Chondrocyte (in vitro differentiated cells): ENCODE results near the gene SPHKAP. TPM values are rescaled to one million over a fixed set of nuclear protein-coding genes. Genes with fewer than 3 reads are reported as not detected.
"Not testable (repeated sequence)": the region's sequence is repeated elsewhere in the genome, so short reads cannot be mapped to it uniquely, and the experiment has no call there.

Experiments used
- DNase-seq: peaks from one replicate; pipeline ENCODE4 v3.0.0; 2021; ENCODE audit warnings: mixed read lengths, low spot score
- H3K27ac Mint-ChIP-seq: one replicate; pipeline ENCODE4 v1.8.0; 2021; ENCODE audit warnings: mild to moderate bottlenecking, moderate library complexity, mixed read lengths; ENCODE audit not compliant: unreplicated experiment
- H3K27me3 Mint-ChIP-seq: 2 replicates; pipeline ENCODE4 v1.8.0; 2021; ENCODE audit warnings: low read depth, mixed read lengths
- H3K36me3 Mint-ChIP-seq: 2 replicates; pipeline ENCODE4 v1.8.0; 2021; ENCODE audit warnings: low read depth, mixed read lengths
- H3K4me1 Mint-ChIP-seq: 2 replicates; pipeline ENCODE4 v1.8.0; 2021; ENCODE audit warnings: low read depth, mild to moderate bottlenecking, mixed read lengths
- H3K4me3 Mint-ChIP-seq: one replicate; pipeline ENCODE4 v1.8.0; 2021; ENCODE audit warnings: mild to moderate bottlenecking, moderate library complexity, mixed read lengths; ENCODE audit not compliant: unreplicated experiment
- H3K9me3 Mint-ChIP-seq: 2 replicates; pipeline ENCODE4 v1.8.0; 2021; ENCODE audit warnings: low read depth, mixed read lengths
- CTCF ChIP-seq: fragments of 200-600 bp; sonication (generic); IDR thresholded peaks from 2 replicates; pipeline ENCODE4 v1.5.0; 2021; ENCODE audit warnings: antibody characterized with exemption, mild to moderate bottlenecking, moderate library complexity
- total RNA-seq: library from RNA; stranded (reverse); gene quantifications from 3 replicates; pipeline ENCODE4 v1.2.1, GENCODE V29; 2021

The SPHKAP gene
- total RNA-seq, 1 donor from 2014 or later: not detected

- DNase-seq: no peak
- H3K4me1 Mint-ChIP-seq: no peaks in the 10 kb centered on the region
- TF ChIP-seq CTCF: no peak
- H3K9me3 Mint-ChIP-seq: no peaks in the 10 kb centered on the region
- no peak overlapping the region for H3K4me3 Mint-ChIP-seq
- H3K36me3 Mint-ChIP-seq: no peaks in the 10 kb centered on the region
- no peaks in the 10 kb centered on the region for H3K27me3 Mint-ChIP-seq
- H3K27ac Mint-ChIP-seq: no peak overlapping the region
Observed at GRCh38 chr2:228083131-228083530, 98.4 kb downstream of the SPHKAP start.

GRCh38 chr2:228082571-228082970, 98.9 kb downstream of the SPHKAP start:
- no peak for TF ChIP-seq CTCF
- DNase-seq: no peak
- Mint-ChIP-seq H3K4me1 (no peaks in the 10 kb centered on the region), H3K27me3 (no peaks in the 10 kb centered on the region), H3K9me3 (no peaks in the 10 kb centered on the region), H3K27ac (no peak overlapping the region), H3K36me3 (no peaks in the 10 kb centered on the region), H3K4me3 (no peak overlapping the region)

- TF ChIP-seq CTCF: no peak
- no peak overlapping the region for H3K27ac Mint-ChIP-seq
- H3K36me3 Mint-ChIP-seq: no peaks in the 10 kb centered on the region
- H3K9me3 Mint-ChIP-seq: no peaks in the 10 kb centered on the region
- H3K4me3 Mint-ChIP-seq: no peak overlapping the region
- H3K27me3 Mint-ChIP-seq: peaks cover under 1% of the 10 kb centered on the region
- H3K4me1 Mint-ChIP-seq: no peaks in the 10 kb centered on the region
- no peak for DNase-seq
Observed at GRCh38 chr2:228079194-228079593, 102.3 kb downstream of the SPHKAP start.

- H3K27ac Mint-ChIP-seq, H3K4me3 Mint-ChIP-seq, H3K9me3 Mint-ChIP-seq, H3K27me3 Mint-ChIP-seq, H3K36me3 Mint-ChIP-seq, DNase-seq, H3K4me1 Mint-ChIP-seq: not testable (repeated sequence)
Observed at GRCh38 chr2:228076695-228077094, 104.8 kb downstream of the SPHKAP start.

GRCh38 chr2:228072669-228073068, 108.8 kb downstream of the SPHKAP start:
- no peak for DNase-seq
- no peaks in the 10 kb centered on the region for H3K9me3 Mint-ChIP-seq

More at GRCh38 chr2:228072669-228073068, 108.8 kb downstream of the SPHKAP start:
- no peak overlapping the region for H3K27ac Mint-ChIP-seq
- H3K4me1 Mint-ChIP-seq: no peaks in the 10 kb centered on the region
- no peak overlapping the region for H3K4me3 Mint-ChIP-seq
- H3K36me3 Mint-ChIP-seq: no peaks in the 10 kb centered on the region
- TF ChIP-seq CTCF: no peak
- H3K27me3 Mint-ChIP-seq: peaks cover 2% of the 10 kb centered on the region
